GM19328 (cell line): ENCODE results near the gene DCLK1.

ENCODE experiments used
- ATAC-seq: cut with Tn5 transposase; IDR thresholded peaks from one replicate; pipeline ENCODE4 v1.9.1; 2021; ENCODE audit warnings: mild to moderate bottlenecking, moderate library complexity; ENCODE audit not compliant: unreplicated experiment

Gene DCLK1

DNA sequence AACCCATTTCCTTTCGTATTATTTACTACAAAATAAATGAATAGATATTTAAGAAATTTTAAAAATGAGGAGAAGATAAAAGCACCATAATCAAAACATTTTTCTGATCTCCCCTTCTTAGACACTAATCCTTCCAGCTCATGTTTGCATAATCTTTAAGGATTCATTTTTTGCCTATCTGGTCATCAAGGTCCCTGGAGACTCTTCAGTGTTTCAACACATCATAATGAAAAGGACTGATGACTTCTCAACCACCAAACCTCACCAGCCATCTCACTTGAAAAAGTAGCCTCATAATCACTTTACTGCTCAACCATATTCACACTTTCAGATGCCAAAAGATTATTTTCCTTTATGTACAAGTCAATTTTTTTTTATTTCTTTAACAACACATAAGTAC lies 80.1 kb downstream of the DCLK1 start:
- no peak for ATAC-seq

DNA sequence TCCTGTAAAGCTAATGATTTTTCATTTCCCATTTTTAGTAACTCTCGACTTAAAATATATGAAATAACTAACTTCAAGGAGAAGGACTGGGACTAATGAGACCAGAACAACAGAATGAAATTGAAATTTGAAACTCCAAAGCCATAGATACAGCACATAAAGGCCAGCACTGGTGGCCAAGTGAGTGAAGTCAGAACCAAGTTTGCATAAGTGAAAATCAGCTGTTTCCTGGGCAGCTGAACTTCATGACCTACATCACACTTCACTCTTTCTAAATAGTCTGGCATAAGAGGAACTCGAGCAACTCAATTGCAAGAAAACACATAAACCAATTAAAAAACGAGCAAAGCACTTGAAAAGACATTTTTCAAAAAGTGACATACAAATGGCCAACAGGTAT lies 84.5 kb downstream of the DCLK1 start:
- no peak for ATAC-seq

DNA sequence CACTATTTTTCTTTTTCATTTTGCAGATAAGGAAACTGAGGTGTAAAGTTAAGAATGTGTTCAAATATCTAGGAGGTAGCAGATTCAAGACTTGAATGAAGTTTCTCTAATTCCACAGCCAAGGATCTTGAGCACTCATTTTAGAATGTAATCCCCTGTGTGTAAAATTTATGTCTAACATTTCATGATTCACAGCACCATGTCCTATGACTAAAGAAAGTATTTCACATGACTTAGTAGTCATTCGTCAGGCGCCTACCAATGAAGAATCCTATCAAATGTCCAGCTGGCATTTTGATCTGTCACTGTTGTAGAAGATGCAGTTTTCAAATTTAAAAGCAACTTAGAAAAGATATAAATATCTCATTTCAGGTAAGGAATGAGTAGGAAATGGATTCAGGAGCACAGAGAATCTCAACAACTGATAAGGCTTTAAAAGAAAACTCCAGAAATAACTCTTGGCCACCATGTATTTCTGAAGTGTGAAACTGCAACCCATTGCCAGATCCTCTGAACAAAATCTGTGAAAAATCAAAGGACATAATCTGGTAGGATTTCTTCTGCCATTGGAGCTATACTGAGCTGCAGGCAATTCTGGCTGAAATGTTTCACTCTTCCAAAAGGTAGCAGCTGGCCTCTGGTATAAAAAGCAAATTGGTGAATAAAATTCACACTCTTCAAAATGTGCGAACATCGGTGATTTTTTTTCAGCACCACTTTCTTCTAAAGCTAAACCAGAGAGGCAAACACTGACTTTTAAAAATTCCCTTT lies 92.2 kb downstream of the DCLK1 start:
- no peak for ATAC-seq

DNA sequence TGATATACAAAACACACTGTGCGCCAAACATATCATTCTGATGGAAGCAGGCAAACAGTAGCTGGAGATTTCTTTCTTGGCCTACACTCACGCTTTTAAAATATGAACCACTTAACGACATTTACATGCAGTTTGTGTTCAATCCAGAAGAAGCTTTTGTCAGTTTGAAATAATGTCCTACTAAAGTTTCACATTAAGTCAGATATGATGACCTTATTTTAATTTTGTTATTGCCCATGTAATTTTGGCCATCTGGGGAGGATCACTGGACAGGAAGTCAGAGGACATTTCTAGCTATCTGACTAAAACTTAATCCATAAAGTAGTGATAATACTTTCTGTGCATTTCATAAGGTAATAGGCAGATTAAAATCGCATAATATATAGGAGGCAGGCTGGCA lies 98.1 kb downstream of the DCLK1 start:
- no peak for ATAC-seq

DNA sequence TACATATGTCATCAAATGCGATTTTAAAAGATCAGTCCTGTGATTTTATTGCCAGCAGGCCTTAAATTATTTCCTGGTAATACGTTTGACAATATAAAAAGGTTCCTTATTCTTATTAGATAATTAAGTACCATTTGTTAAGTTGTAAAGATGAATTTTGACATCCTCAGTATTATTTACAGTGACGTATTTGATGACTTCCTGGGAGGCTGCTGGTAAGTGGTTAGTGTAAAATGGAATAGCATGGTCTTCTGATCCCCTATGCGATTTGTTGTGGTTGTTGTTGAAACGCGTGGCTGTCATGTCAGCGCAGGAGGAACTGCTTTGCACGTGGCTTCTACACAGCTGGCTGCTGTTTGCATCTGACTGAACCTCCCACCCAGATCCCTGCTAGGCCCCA lies 99.7 kb downstream of the DCLK1 start:
- no peak for ATAC-seq

DNA sequence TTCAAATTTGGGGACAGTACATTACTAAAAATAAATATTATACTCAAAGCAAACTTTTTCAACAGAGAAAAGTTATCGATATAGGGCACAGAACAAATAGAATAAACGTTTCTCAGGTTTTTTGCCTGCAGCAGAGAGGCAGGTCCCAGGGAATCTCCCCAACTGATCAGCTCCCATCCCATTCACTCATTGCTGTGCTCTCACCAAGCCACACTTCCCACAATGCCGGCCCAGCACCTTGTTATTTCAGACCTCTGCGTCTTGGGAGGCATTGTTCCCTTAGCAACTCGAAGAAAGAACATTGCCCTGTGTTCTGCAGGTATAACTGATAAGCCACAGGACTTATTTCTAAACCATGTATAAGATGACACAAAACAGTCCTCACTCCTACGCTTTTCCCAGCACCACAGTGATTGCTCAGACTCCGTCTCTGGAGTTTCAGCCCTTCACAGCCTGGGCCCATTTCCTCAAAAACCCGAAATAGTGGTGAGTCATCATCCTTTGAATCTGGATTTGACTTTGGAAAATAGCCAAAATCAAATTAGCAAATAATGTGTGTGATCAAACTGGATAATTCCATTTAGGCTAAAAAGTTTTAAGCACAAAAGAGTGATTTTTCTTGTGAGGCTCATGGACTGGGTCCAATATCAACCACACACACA lies 100.4 kb downstream of the DCLK1 start:
- no peak for ATAC-seq

DNA sequence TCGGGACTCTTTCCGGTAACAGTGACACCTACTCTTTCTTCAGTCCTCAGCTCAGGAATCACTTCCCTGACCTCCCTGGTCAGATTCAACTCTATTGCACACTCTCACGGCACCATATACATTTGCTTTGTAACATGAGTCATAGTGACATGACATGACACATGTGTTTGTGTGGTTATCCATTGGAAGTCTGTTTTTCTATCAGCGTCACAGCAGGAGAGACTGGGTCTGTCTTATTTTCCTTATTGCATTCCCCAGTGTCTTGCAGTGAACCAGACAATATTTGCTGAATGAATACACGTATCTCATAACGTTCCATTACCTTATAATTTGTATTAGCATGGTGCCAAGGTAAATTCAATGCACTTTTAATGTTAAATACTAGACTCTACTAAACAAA lies 102.0 kb downstream of the DCLK1 start:
- ATAC-seq, result no peak

DNA sequence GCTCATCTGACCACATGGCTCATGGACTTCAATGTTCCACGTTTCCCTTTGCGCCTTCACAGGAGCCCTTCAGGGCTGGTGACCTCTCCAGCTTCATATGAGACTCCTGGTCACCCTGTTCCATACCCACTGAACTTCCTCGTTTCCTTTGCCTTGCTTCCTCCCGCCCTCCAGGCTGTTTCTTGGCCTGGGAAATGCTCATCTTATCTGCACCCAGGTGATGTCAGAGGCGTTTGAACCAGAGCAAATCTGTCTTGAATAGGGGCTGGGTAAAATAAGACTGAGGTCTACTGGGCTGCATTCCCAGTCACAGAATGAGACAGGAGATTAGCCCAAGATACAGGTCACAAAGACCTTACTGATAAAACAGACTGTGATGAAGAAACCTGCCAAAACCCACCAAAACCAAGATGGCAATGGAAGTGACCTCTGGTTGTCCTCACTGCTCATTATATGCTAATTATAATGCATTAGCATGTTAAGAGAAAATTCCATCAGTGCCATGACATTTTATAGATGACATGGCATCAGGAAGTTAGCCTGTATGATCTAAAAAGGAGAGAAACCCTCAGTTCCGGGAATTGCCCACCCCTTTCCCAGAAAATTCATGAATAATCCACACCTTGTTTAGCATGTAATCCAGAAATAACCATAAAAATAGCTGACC lies 102.7 kb downstream of the DCLK1 start:
- no peak for ATAC-seq

DNA sequence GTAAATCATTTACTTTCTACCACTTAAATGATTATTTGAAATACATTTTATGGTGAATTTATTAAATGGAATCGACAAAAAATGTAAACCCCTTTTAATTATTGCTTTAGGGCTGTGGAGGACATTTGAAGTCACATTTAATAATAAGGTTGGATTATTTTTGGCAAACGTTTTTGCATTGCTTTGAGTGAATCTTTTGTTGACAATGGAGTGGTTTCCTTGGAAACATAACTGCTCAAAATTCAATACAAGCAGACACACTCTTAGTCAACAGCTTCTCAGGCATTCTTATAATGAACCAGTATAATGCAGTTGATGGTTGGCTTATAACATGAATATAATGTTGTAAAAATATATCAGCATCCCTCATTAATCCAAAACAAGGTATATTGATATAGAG lies 104.7 kb downstream of the DCLK1 start:
- no peak for ATAC-seq

DNA sequence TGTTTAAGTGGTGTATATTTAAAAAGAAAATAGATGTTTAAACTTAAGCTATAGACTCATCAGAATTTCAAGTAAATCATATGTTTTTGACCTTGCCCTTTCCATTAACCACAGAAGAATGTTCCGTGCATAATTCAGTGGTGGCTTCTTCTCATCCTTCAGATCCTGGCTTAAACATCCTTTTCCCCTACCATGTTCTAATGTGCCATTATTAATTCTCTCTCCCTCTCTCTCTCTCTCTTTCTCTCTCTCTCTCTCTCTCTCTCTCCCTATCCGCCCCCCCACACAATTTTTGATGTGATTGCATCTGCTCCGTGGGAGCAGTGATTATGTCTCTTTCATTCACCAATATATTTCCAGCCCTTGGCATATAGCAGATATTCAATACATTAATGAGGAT lies 116.4 kb downstream of the DCLK1 start:
- ATAC-seq, result no peak

DNA sequence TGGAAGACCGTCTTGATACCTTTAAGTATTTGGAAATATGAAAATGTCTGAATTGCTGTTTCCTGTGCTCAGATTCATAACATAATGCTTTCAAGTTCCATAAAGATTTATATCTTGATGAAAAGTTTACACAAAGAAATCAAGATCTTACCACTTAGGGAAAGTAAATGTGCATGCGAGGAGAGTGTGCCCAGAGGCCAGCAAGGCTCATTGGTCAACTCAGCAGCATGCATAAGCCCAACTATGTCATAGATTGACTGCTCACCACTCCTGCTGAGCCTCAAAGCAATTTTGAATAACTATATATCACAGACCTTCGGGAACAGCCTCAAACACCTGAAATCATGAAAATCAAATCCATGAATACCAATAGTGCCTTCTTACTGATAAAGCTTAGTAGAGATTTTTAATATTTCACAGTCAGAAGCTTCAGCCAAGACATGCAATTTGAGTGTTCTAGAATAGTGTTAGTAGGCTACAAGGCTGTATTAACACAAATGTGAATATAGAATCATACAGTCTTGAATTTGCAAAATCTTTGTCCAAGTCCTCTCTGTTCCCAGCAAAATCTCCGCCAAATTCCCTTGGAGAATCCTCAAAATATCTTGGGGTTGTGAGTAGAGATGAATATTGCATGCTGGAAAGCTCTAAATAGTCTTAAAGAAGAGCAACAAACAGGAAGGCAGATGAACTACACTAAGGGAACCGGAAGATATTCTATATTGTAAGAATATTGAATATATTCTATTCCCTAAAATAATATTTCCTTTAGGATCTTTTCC lies 124.1 kb downstream of the DCLK1 start:
- no peak for ATAC-seq

DNA sequence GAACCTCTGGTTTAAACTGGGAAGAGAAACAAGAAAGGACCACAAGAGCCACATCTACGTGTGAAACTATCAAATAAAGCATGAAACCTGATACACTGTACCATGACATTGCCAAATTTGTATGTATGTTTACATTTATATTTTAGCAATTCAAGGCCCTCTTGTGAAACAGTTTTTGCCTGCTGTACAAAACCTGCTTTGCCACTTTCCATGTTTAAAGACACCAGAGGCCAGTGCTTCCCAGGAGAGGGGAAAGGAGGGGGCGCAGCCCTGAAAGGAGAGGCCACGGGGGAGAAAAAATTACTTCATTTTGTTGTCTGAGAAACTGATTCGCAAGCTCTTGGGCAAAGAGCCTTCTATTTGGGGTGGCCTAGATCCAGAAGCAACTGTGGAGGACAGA lies 124.8 kb downstream of the DCLK1 start:
- ATAC-seq, result no peak

DNA sequence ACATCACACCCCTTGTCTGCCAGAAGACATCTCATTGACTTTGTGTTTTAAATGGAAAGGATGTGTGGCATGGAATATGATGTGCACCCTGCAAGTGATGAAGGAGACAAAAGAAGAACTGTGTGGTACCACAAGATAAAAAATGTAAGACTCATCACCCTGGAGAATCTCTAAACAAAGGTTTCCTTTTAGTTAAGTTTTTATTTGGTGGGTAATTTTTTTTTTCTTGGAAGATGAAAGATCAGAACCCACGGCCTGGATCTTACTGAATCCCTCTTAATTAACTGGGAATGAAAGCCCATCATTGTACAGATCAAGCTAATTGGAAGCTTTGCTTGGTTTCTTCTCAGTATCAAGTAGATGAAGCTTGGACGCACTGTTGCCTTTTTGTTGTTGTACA lies 129.6 kb downstream of the DCLK1 start:
- no peak for ATAC-seq

DNA sequence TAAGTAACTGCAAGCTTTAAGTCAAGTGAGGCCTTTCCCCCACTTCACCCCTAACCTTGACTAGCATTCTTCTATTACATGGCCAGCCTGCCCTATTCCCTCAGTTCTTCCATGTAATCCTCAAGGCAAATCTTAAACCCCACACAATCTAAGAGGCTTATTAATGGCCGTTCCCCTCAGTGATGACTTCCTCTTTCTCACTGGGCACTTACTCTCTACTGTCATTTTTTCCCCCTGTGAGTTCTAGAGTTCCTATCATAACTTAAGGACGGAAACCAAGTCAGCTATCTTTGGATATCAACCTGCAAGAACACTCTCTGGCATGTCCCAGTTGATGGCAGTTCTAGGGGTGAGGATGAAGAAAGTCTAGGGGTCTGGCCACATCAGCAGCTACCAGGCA lies 131.2 kb downstream of the DCLK1 start:
- ATAC-seq, result no peak

DNA sequence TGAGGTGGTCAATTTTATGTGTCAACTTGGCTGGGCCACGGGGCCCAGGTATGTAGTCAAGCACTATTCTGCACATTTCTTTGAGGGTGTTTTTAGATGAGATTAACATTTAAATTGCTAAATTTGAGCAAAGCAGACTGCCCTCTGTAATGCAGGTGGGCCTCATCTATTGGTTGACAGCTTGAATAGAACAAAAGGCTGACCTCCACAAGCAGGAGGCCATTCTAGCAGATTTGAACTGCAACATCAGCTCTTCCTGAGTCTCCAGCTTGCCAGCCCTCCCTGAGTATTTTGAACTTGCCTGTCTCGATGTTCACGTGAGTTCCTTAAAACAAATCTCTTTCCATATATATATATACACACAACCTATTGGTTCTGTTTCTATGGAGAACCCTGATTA lies 134.8 kb downstream of the DCLK1 start:
- no peak for ATAC-seq

DNA sequence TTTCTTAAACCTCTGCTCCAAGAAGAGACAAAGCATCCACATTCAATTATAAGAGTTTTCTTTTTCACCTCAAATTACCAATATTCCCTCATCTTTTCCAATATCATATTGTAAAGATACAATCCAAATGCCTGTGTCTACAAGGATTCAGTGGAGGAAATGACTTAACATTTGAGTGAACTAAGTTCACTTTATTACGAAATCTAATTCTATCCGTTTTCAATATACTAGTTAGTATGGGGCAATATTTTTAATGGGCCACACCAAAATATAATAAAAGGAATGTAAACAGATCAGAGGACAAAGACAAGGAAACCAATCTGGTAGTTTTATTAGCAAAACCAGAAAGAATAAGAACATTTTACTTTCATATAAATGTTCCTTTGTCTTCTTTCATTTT lies 136.0 kb downstream of the DCLK1 start:
- ATAC-seq, result no peak

DNA sequence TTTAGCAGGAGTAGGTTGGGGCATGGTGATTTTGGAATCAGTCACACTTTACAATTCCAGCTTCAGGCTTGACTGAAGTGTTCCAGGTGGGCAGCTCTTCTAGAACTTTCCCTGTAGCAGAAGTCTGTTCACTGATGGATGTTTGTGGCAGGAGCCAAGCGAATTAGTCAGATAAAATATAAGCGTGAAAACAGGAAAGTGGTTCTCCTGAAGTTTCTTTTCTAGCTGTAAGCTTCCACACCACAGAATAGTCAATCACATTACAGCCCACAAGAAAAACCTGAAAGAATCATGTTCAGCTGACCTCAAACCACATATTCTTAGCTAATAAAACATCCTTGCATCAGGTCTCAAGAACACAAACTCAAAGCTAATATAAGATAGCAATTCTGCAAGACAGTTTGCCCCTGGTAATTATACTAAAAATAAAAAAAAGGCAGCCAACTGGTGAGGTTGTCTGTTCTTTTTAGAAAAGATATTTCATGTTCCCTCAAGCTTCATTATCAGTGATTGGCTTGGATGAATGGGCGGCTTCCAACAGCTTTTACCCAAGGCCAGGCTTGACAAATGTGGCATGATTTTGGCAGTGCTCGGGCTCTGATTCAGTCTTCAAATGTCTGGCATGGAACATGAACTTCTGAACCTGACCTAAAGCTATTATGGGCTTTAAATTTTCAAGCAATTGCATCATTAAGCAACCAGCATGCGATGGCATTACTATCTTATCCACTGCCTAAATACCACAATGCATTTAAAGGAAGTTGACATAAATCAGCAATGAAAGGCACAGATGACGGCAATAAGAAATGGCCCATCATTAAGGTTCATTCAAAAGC lies 136.8 kb downstream of the DCLK1 start:
- no peak for ATAC-seq

DNA sequence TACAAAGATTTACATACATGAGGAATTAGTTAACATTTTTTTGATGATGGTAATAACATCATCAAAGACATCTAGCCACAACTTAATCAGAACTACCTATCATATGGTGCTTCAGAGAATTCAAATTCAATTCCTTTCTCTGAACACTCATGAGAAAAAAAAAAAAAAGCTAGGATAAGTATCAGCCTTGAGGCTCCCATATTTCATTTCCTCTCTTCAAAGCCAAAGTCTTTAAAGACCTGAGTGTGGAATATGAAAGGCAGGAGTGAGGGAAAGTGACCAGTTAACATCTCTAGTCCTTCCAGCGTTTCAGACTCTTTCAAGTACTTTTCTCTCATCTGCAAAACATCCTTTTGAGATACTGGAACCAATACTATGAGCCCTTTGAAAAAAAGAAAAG lies 137.5 kb downstream of the DCLK1 start:
- ATAC-seq, result no peak

DNA sequence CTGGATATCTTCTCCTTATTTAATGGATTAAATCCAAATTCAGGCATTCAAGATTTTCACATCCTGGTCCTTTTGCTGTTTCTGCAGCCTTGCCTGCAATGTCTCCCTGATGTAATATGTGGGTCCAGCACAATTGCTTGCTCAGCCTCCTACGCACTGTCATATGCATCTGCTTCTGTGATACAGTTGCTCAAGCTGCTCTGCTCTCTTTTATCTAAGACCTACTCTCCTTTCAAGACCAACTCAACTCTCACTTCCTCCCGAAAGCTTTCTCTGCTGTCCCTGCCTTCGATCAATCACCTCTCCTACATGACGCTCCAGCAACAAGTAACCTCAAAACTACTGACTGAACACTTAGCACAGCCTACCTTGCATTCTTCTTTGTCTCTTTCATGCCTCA lies 138.2 kb downstream of the DCLK1 start:
- ATAC-seq, result no peak

DNA sequence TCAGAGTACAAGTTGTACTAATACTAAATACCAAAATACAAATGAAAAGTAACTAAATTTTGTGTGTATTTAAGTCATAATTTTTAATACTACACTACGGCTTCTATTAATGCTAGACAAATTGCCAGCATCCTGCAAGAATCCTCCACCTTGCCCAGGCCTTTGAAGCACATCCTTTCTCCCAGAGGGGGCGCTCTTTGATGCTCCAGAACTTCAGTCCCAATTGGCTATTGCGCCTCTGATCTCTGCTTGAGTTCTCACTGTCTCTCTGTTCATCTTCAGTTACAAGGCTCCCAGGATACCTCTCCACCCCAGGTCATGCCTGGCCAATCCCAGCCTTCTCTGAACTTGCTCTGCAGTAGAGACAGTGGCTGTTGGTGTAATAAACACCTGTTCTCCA lies 141.0 kb downstream of the DCLK1 start:
- no peak for ATAC-seq

DNA sequence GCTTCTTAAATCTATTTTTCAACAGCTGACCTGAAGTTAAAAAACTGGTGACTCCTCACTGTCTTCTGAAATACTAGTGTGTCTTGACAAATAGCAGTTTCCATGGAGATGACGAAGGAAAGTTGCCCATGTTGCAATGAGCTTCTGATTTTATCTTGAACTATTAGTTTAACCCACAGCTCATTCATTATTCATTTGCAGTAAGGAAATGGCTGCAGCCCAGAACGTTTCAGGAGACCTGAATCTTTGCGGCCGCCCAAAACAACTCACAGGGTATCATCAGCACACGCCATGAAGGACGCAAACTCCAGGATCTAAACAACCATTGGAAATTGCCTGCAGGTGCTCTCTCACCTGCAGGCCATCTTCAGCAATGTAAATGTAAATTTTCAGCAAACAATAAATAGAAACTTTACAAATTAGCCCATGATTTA lies 142.5 kb downstream of the DCLK1 start:
- ATAC-seq, result no peak
